EH (cell line): ENCODE data around the gene RAB11A.

ENCODE experiments used
- DNase-seq: peaks from one replicate; pipeline ENCODE4 v3.0.0-alpha.2; 2015; ENCODE audit warnings: low read depth

The RAB11A gene

GRCh38 chr15:65869126-65869953 lies at the start of gene RAB11A:
TSS of gene RAB11A (plus strand) at chr15:65869491. CDS start at chr15:65869586, 95 bp downstream.
- DNase-seq, result peak; percentile 97

- no peak for DNase-seq
Measured at GRCh38 chr15:65819563-65819960, 49.7 kb upstream of the RAB11A start.

- DNase-seq, result no peak
Measured at GRCh38 chr15:65821070-65821469, 48.2 kb upstream of the RAB11A start.

- no peak for DNase-seq
Measured at GRCh38 chr15:65822316-65822715, 47.0 kb upstream of the RAB11A start.

GRCh38 chr15:65824031-65824743 lies 45.1 kb upstream of the RAB11A start:
- DNase-seq, result peak; percentile 67

GRCh38 chr15:65824941-65825544 lies 44.2 kb upstream of the RAB11A start:
- DNase-seq, result peak; percentile 43

GRCh38 chr15:65827065-65827464 lies 42.2 kb upstream of the RAB11A start:
- DNase-seq, result peak; percentile 20

GRCh38 chr15:65828585-65828984 lies 40.7 kb upstream of the RAB11A start:
- DNase-seq, result no peak

GRCh38 chr15:65829130-65829764 lies 40.0 kb upstream of the RAB11A start:
- peak; percentile 11 for DNase-seq

- peak; percentile 86 for DNase-seq
Measured at GRCh38 chr15:65832549-65833364, 36.5 kb upstream of the RAB11A start.

GRCh38 chr15:65833501-65834205 lies 35.6 kb upstream of the RAB11A start:
- DNase-seq, result no peak

GRCh38 chr15:65834603-65835282 lies 34.5 kb upstream of the RAB11A start:
- no peak for DNase-seq

GRCh38 chr15:65835447-65835846 lies 33.8 kb upstream of the RAB11A start:
- DNase-seq, result no peak

- no peak for DNase-seq
Measured at GRCh38 chr15:65836665-65837064, 32.6 kb upstream of the RAB11A start.

GRCh38 chr15:65837301-65838294 lies 31.7 kb upstream of the RAB11A start:
- no peak for DNase-seq

GRCh38 chr15:65839354-65839901 lies 29.9 kb upstream of the RAB11A start:
- DNase-seq, result no peak

GRCh38 chr15:65839985-65840384 lies 29.3 kb upstream of the RAB11A start:
- DNase-seq, result no peak

GRCh38 chr15:65841121-65841930 lies 28.0 kb upstream of the RAB11A start:
- DNase-seq, result peak; percentile 69
